Glutamatergic neuron (in vitro differentiated cells): ENCODE results near the gene HDDC3. TPM values are rescaled to one million over a fixed set of nuclear protein-coding genes. Genes with fewer than 3 reads are reported as not detected.
"Not testable (repeated sequence)": the region's sequence is repeated elsewhere in the genome, so short reads cannot be mapped to it uniquely, and the experiment has no call there.

Source experiments
- DNase-seq: peaks from one replicate; pipeline ENCODE4 v3.0.0; 2022
- H3K27ac Mint-ChIP-seq: one replicate; pipeline ENCODE4 v1.8.0; 2020; ENCODE audit warnings: mild to moderate bottlenecking, mixed read lengths, inconsistent platforms; ENCODE audit not compliant: unreplicated experiment
- H3K27me3 Mint-ChIP-seq: one replicate; pipeline ENCODE4 v1.8.0; 2020; ENCODE audit warnings: mild to moderate bottlenecking, moderate library complexity, mixed read lengths, inconsistent platforms; ENCODE audit not compliant: unreplicated experiment
- H3K36me3 Mint-ChIP-seq: one replicate; pipeline ENCODE4 v1.8.0; 2020; ENCODE audit warnings: mild to moderate bottlenecking, mixed read lengths, inconsistent platforms; ENCODE audit not compliant: unreplicated experiment
- H3K4me1 Mint-ChIP-seq: one replicate; pipeline ENCODE4 v1.8.0; 2020; ENCODE audit warnings: mild to moderate bottlenecking, low read depth, mixed read lengths, inconsistent platforms; ENCODE audit not compliant: unreplicated experiment
- H3K4me3 Mint-ChIP-seq: one replicate; pipeline ENCODE4 v1.8.0; 2020; ENCODE audit warnings: mild to moderate bottlenecking, mixed read lengths, inconsistent platforms; ENCODE audit not compliant: unreplicated experiment
- H3K9me3 Mint-ChIP-seq: one replicate; pipeline ENCODE4 v1.8.0; 2020; ENCODE audit warnings: mild to moderate bottlenecking, moderate library complexity, mixed read lengths, inconsistent platforms; ENCODE audit not compliant: unreplicated experiment
- total RNA-seq: library from RNA; stranded (reverse); fragmentation: NEBNext Ultra II Directional; extraction: Animal tissue kit (Norgen Biotek cat#: 25700); gene quantifications from one replicate; pipeline ENCODE4 v1.2.1, GENCODE V29; 2021; ENCODE audit not compliant: unreplicated experiment
- TF ChIP-seq, protein P1 (sequence below): fragments of 200-600 bp; sonication (generic); IDR thresholded peaks from one replicate; pipeline ENCODE4 v1.5.0; 2021; ENCODE audit not compliant: partially characterized antibody, unreplicated experiment

HDDC3 gene
- total RNA-seq, 1 donor from 2014 or later = 10.7 TPM

- no peak for DNase-seq
- Mint-ChIP-seq H3K4me3 (no peak overlapping the region), H3K27ac (no peak overlapping the region), H3K27me3 (peaks cover 3% of the 10 kb centered on the region), H3K4me1 (peaks cover 27% of the 10 kb centered on the region), H3K9me3 (peaks cover 13% of the 10 kb centered on the region), H3K36me3 (no peaks in the 10 kb centered on the region)
- TF ChIP-seq, protein P1, sequence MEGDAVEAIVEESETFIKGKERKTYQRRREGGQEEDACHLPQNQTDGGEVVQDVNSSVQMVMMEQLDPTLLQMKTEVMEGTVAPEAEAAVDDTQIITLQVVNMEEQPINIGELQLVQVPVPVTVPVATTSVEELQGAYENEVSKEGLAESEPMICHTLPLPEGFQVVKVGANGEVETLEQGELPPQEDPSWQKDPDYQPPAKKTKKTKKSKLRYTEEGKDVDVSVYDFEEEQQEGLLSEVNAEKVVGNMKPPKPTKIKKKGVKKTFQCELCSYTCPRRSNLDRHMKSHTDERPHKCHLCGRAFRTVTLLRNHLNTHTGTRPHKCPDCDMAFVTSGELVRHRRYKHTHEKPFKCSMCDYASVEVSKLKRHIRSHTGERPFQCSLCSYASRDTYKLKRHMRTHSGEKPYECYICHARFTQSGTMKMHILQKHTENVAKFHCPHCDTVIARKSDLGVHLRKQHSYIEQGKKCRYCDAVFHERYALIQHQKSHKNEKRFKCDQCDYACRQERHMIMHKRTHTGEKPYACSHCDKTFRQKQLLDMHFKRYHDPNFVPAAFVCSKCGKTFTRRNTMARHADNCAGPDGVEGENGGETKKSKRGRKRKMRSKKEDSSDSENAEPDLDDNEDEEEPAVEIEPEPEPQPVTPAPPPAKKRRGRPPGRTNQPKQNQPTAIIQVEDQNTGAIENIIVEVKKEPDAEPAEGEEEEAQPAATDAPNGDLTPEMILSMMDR = no peak
Observed at GRCh38 chr15:90912770-90913075, 19.6 kb downstream of the HDDC3 start.

DNA sequence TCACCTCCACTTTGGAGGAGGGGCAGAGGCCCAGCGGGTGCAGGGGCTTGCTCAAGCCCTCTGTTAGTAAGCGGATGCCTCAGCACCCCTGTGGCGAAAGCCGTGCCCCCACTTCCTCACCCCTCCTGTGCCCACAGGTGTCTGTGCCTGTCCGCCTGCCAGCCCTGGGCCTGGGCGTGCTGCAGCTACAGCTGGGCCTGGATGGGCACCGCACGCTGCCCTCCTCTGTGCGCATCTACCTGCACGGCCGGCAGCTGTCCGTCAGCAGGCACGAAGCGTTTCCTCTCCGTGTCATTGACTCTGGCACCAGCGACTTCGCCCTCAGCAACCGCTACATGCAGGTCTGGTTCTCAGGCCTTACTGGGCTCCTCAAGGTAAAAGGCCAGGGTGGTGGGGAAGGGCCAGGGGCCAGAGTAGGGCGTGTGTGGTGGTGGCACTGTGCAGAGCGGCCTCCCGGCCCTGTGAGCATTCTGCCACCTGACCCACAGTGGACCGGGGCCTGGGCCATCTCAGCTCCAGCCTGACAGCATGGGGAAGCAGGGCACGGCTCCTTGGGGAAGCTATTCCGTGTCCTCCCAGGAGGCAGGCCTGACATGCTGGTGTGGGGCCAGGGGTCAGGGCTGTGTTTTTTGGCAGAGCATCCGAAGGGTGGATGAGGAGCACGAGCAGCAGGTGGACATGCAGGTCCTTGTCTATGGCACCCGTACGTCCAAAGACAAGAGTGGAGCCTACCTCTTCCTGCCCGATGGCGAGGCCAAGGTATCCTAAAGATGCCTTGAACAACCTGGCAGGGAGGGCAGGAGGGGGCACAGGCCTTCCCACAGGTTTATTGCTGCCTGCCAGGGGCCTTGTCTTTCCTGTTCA is 20.2 kb downstream of the HDDC3 start:
- Mint-ChIP-seq H3K4me3 (no peak overlapping the region), H3K36me3 (no peaks in the 10 kb centered on the region), H3K4me1 (peaks cover 27% of the 10 kb centered on the region), H3K9me3 (peaks cover 13% of the 10 kb centered on the region), H3K27ac (no peak overlapping the region), H3K27me3 (peaks cover 3% of the 10 kb centered on the region)
- DNase-seq = no peak
- TF ChIP-seq, protein P1 = no peak

GRCh38 chr15:90911302-90911623 is 21.1 kb downstream of the HDDC3 start:
- TF ChIP-seq, protein P1 = no peak

GRCh38 chr15:90910441-90911301 is 21.7 kb downstream of the HDDC3 start:
- Mint-ChIP-seq H3K27me3 (peaks cover 3% of the 10 kb centered on the region), H3K4me3 (no peak overlapping the region), H3K4me1 (peaks cover 18% of the 10 kb centered on the region), H3K27ac (no peak overlapping the region), H3K36me3 (peaks cover 1% of the 10 kb centered on the region), H3K9me3 (peaks cover 10% of the 10 kb centered on the region)
- no peak for DNase-seq
- TF ChIP-seq, protein P1 = no peak

More at GRCh38 chr15:90911302-90911623, 21.1 kb downstream of the HDDC3 start:
- no peak overlapping the region for H3K4me3 Mint-ChIP-seq
- peaks cover 10% of the 10 kb centered on the region for H3K9me3 Mint-ChIP-seq
- peaks cover 21% of the 10 kb centered on the region for H3K4me1 Mint-ChIP-seq
- peaks cover 3% of the 10 kb centered on the region for H3K27me3 Mint-ChIP-seq
- H3K27ac Mint-ChIP-seq = no peak overlapping the region
- no peaks in the 10 kb centered on the region for H3K36me3 Mint-ChIP-seq
- no peak for DNase-seq

DNA sequence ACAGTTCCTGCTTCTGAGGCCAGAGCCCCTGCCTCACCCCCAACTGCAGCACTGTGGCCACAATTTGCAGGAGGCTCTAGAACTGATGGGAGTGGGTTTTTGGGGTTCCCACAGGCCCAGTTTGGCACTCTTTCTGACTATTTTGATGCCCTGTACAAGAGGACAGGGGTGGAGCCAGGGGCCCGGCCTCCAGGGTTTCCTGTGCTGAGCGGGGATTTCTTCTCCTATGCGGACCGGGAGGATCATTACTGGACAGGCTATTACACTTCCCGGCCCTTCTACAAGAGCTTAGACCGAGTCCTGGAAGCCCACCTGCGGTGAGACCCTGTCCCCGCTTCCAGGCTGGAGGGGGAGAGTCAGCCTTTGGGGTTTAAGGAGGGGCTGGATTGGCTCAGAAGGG is 22.4 kb downstream of the HDDC3 start:
- Mint-ChIP-seq H3K9me3 (peaks cover 4% of the 10 kb centered on the region), H3K4me1 (peaks cover 11% of the 10 kb centered on the region), H3K4me3 (no peak overlapping the region), H3K36me3 (peaks cover 6% of the 10 kb centered on the region), H3K27ac (no peak overlapping the region), H3K27me3 (peaks cover 2% of the 10 kb centered on the region)
- TF ChIP-seq, protein P1 = no peak
- no peak for DNase-seq

GRCh38 chr15:90909449-90909848 is 22.9 kb downstream of the HDDC3 start:
- not testable (repeated sequence) for H3K36me3 Mint-ChIP-seq, H3K4me3 Mint-ChIP-seq, H3K27me3 Mint-ChIP-seq, H3K27ac Mint-ChIP-seq, H3K4me1 Mint-ChIP-seq, DNase-seq, H3K9me3 Mint-ChIP-seq
